ENCODE measurements around the gene GTF3C4.

DNA sequence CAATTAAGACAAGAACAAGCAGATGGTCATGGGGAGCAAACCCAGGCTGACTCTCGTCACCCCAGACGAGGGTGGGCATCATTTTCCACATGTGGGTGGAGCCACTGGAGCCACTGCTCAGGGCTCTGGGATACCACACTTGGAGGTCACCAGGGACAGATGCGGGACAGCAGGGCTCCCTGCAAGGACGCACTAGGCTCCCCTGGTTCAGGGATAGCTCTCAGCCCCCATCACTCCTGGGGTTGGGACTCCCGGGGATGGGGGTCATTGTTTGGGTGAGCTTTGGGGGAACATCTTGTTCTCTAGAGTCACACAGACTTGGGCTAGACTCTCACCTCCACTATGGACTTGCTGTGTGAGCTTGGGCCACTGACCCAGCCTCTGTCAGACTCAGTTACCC is 57.8 kb downstream of the GTF3C4 start:
- TF ChIP-seq CTCF (IDR thresholded peaks at IDR 0.05 in 8 of 11, conservative IDR thresholded peaks at IDR 0.05 in 3 of 11) (no peak), POLR2A (IDR thresholded peaks at IDR 0.05) (no peak), POLR2AphosphoS5 (IDR thresholded peaks at IDR 0.05) (no peak)

Measured in spleen (tissue), 7 donors.